Activated T-cell treated with anti-CD3 and anti-CD28 coated beads, Interleukin-2, amount 50 U/mL, for 48 hours (primary cell): ENCODE results near the gene L3MBTL4.
"Not testable (repeated sequence)": the region's sequence is repeated elsewhere in the genome, so short reads cannot be mapped to it uniquely, and the experiment has no call there.

Source experiments
- DNase-seq, 2 experiments: peaks; one replicate each; pipeline ENCODE4 v3.0.0-alpha.2; 2020

L3MBTL4 gene

GRCh38 chr18:6086731-6087130 is 328.0 kb downstream of the L3MBTL4 start:
- no peak for DNase-seq

GRCh38 chr18:6079406-6079805 is 335.3 kb downstream of the L3MBTL4 start:
- DNase-seq: no peak

- no peak for DNase-seq
Measured at GRCh38 chr18:6078877-6079276, 335.8 kb downstream of the L3MBTL4 start.

DNA sequence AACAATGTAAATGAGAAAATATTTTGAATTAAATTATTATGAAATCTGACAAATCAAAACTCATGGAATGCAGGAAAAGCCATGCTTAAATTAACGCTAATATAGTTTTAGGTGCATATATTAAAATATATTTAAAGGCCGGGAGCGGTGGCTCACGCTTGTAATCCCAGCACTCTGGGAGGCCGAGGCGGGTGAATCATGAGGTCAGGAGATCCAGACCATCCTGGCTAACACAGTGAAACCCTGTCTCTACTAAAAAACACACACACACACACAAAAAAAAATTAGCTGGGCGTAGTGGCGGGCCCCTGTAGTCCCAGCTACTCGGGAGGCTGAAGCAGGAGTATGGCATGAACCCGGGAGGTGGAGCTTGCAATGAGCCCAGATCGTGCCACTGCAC is 342.3 kb downstream of the L3MBTL4 start:
- DNase-seq: not testable (repeated sequence)

DNA sequence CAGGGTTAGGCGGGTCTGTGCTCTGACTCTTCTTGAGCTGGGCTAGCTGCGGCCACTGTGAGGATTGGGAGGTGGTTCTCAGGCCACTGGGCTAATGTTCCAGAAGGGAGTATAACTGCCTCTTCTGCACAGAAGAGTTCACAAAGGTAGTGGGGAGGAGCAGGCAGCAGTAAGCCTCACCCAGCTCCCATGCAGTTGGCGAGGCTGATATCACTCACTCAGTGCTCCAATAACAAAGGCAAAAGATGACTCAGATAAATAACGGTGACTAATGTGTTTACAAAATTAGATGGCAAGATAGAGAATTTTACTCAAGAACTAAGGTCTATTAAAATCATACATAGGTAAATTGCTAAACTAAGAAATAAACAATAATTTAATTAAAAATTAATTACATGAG is 345.2 kb downstream of the L3MBTL4 start:
- no peak for DNase-seq

DNA sequence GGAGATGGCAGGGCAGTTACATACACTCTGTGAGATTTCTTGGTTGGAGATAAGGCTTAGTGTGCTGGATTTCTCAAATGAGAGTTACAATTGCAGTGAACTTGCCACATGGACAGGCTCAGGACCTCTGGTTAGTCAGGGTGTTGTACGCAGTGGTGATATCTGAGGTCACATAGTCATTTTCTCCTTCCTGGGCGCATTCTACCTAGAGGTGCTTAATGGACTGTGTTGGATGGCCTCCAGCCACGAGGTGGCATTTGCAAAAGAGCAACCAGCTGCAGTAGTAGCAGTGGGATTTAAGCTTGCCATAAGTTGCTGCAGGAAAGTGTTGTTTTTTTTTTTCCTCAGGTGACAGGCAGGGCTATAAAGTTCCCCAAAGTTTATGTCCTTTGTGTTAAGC is 345.6 kb downstream of the L3MBTL4 start:
- no peak for DNase-seq

DNA sequence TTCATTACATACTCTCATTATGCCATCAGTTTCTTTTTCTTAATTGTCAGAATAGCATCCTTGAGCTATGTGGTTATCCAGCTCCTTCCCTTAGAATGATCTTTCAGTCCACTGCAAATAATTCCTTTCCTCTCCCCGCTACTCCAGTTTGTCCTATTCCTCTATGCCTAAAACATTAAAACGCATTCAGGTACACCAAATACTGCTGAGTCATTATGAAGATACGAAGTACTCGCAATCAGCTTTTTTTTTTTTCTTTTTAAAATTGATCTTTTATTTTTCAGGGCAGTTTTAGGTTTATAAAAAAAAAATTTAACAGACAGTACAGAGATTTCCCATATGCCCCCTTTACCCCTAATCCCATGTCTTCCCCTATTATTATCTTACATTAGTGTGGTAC is 354.6 kb downstream of the L3MBTL4 start:
- no peak for DNase-seq

DNA sequence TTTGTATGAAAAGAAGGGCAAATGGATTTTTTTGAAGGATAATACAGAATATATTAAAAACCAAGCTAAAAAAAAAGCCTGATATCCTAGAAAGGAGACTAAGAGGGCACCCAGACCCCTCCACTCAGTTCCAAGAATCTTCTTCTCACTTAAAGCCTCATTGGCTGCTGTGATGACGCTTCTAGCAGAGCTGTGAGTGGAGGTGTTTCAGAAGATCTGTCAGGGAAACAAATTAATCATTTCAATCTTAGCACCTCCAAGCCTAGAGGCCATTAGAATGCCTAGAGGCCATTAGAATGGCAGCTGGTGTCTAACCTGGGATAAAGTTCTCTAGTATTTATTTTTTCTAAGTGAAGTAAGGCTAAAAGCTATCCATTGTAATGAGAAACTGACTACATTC is 355.2 kb downstream of the L3MBTL4 start:
- DNase-seq: no peak

GRCh38 chr18:6058941-6059340 is 355.8 kb downstream of the L3MBTL4 start:
- DNase-seq: no peak

- DNase-seq: no peak
Measured at GRCh38 chr18:6057604-6058003, 357.1 kb downstream of the L3MBTL4 start.

- no peak for DNase-seq
Measured at GRCh38 chr18:6056171-6056910, 358.4 kb downstream of the L3MBTL4 start.

DNA sequence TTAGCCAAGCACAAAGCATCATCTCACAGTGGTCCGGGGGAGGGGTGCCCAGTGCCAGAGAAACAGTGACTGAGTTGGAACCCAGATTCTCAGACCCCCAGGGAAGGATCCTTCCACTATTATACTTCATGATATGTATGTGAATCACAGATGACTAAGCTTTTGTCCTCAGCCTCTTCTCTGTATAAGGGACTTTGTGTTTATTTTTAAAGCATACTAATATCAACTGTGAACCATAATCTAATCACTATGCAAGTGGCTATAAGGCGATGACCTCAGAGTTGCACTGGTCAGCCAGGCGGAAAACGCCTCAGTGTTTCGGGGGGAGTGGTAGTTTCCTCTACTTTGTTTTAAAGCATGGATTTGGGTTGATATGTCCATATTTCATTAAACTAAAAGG is 359.0 kb downstream of the L3MBTL4 start:
- no peak for DNase-seq

GRCh38 chr18:6054256-6054842 is 360.4 kb downstream of the L3MBTL4 start:
- DNase-seq: no peak

GRCh38 chr18:6052449-6052913 is 362.2 kb downstream of the L3MBTL4 start:
- no peak for DNase-seq

DNA sequence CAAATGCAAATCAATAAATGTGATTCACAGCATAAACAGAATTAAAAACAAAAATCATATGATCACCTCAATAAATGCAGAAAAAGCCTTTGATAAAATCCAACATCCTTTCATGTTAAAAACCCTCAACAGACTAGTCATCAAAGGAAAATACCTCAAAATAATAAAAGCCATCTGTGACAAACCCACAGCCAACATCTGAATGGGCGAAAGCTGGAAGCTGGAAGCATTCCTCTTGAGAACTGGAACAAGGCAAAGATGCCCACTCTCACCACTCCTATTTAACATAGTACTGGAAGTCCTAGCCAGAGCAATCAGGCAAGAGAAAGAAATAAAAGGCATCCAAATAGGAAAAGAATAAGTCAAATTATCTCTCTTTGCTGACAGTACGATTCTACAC is 367.1 kb downstream of the L3MBTL4 start:
- DNase-seq: not testable (repeated sequence)

- no peak for DNase-seq
Measured at GRCh38 chr18:6044773-6045172, 369.9 kb downstream of the L3MBTL4 start.

DNA sequence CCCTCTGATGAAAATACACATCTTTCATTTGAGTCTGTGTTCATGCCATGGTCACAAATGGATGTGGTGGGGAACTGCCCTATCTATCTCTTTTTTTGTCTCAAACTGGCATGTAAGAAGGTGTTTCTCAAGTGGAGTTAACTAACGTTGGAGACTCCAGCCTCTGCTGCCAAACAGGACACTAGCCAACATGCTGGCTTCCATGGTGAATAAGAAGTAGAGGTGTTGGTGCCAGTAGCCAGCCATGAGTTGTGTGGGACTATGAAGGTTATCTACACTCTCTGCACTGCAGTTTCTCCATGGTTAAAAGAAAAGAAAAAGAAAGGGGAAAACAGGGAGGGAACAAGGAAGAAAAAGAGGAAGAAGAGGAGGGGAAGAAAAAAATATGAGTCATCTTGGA is 370.4 kb downstream of the L3MBTL4 start:
- no peak for DNase-seq

GRCh38 chr18:6039055-6039454 is 375.7 kb downstream of the L3MBTL4 start:
- no peak for DNase-seq

DNA sequence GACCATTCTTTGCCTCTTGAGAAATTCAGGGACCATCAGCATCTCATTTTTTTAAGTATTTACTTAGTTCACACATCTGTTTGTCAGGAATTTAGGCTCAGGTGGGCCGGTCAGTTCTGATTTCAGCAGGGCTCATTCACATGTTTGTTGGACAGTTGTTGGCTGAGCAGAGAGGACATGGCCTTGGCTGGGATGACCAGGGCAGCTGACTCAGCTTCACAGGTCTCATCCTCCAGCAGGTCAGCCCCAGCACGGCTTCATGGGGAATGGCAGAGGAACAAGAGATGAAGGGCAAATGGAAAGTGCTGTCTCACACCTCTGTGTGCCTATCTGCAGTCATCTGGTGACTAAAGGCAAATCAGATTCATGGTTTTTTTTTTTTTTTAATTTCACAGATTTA is 383.3 kb downstream of the L3MBTL4 start:
- no peak for DNase-seq

- no peak for DNase-seq
Measured at GRCh38 chr18:6031002-6031401, 383.7 kb downstream of the L3MBTL4 start.

- DNase-seq: no peak
Measured at GRCh38 chr18:6024745-6025248, 389.9 kb downstream of the L3MBTL4 start.

DNA sequence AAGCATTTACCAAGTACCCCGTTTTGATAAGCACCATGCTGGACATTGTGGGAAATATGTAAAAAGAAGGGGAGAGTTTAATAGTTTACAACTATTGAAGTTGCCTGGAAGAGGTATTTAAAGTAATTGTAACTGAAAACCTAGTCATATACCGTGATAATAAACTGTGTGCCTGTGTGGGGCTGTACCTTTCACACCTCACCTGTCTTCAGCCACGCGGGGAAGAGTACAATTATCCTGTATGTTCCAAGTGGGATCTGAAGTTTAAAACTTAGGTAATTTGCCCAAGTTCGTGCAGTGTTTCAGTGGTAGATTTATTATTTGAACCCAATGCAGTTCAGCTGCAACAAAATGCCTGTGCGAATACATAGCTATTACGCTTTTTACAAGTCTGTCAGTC is 391.2 kb downstream of the L3MBTL4 start:
- no peak for DNase-seq

DNA sequence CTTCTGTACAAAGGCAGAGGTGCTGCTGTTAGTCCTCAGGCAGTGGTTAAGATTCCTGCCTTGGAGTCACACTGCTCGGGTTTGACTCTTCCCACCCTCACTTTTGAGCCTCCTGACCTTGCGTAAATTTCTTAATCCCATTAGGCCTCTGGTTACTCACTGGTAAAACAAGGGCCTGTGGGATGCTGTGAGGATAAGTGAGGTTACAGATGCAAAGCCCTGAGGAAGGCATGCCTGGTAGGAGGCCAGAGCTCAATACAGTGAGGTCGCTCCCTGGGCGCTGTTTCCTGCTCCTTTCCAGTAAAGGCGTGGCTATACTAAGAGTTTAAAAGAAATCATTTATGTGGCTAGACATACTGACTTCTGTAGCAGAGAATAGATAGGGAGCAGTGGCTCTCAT is 391.9 kb downstream of the L3MBTL4 start:
- DNase-seq: no peak

- no peak for DNase-seq
Measured at GRCh38 chr18:6022074-6022444, 392.7 kb downstream of the L3MBTL4 start.
